H1 (cell line): ENCODE data around the gene MGST3. TPM values are rescaled to one million over a fixed set of nuclear protein-coding genes. Genes with fewer than 3 reads are reported as not detected.
A peak's percentile ranks its signal among the peaks of the same experiment; 100 is the strongest.

Source experiments
- CTCF ChIA-PET: fragments of 300-600 bp; sonication (Branson Sonifier 250); formaldehyde crosslinking; loops from one replicate; lab custom pipeline; 2021; ENCODE audit not compliant: partially characterized antibody; lab: Charles Lee
- POLR2A ChIA-PET: fragments of 300-600 bp; sonication (Branson Sonifier 250); formaldehyde crosslinking; loops from one replicate; lab custom pipeline; 2021; ENCODE audit warnings: inconsistent platforms; ENCODE audit not compliant: partially characterized antibody; lab: Charles Lee
- DNase-seq, 2 experiments: peaks; one replicate each; pipeline versions ENCODE4 v3.0.0 to v3.0.0-alpha.2; 2010 to 2022; ENCODE audit warnings: low spot score in 2 of 2, low read depth in 1 of 2, mixed read lengths in 1 of 2
- FAIRE-seq: peaks from 2 replicates; lab custom pipeline; 2011; peaks lifted over from hg19 to GRCh38; lab: Jason Lieb, UNC
- H2AFZ ChIP-seq: 2 replicates; pipeline ENCODE4 v1.8.1; 2012; ENCODE audit warnings: low read length, inconsistent platforms
- H2AK5ac ChIP-seq: 2 replicates; pipeline ENCODE4 v1.6.1; 2013; ENCODE audit warnings: low read depth, low read length
- H2BK120ac ChIP-seq: replicated peaks from 2 replicates; pipeline ENCODE3; 2013; ENCODE audit warnings: low read depth, low read length, inconsistent platforms
- H2BK12ac ChIP-seq: 2 replicates; pipeline ENCODE4 v1.6.1; 2013; ENCODE audit warnings: low read depth, low read length
- H2BK15ac ChIP-seq: 2 replicates; pipeline ENCODE4 v1.6.1; 2013; ENCODE audit warnings: low read length
- H2BK20ac ChIP-seq: 2 replicates; pipeline ENCODE4 v1.6.1; 2013; ENCODE audit warnings: low read length
- H2BK5ac ChIP-seq: 2 replicates; pipeline ENCODE4 v1.6.1; 2013; ENCODE audit warnings: low read depth, low read length
- H3K14ac ChIP-seq: 2 replicates; pipeline ENCODE4 v1.6.1; 2013; ENCODE audit warnings: inconsistent platforms; ENCODE audit not compliant: insufficient read length
- H3K18ac ChIP-seq: 2 replicates; pipeline ENCODE4 v1.6.1; 2013; ENCODE audit warnings: low read length; ENCODE audit errors: extremely low read depth
- H3K23ac ChIP-seq: 2 replicates; pipeline ENCODE4 v1.6.1; 2013; ENCODE audit warnings: inconsistent platforms; ENCODE audit not compliant: insufficient read length
- H3K23me2 ChIP-seq: 2 replicates; pipeline ENCODE4 v1.6.1; 2013; ENCODE audit warnings: low read depth, low read length
- H3K27ac ChIP-seq: 2 replicates; pipeline ENCODE4 v1.6.1; 2011; ENCODE audit warnings: low read depth, low read length, inconsistent platforms
- H3K27me3 ChIP-seq, 4 experiments: replicated peaks in 1 of 4; 1 replicate in 1 of 4; 2 replicates in 3 of 4; pipeline versions ENCODE4 v1.6.1 to v1.8.1; 2011 to 2013; ENCODE audit warnings: low read length in 3 of 4, mild to moderate bottlenecking in 3 of 4, inconsistent platforms in 2 of 4, mixed read lengths in 2 of 4, moderate library complexity in 1 of 4; ENCODE audit not compliant: control insufficient read depth in 3 of 4, insufficient read depth in 3 of 4; ENCODE audit errors: extremely low read depth in 1 of 4
- H3K36me3 ChIP-seq, 4 experiments: 2 replicates each; pipeline versions ENCODE4 v1.6.1 to v1.8.1; 2011 to 2013; ENCODE audit warnings: mild to moderate bottlenecking in 4 of 4, low read length in 3 of 4, moderate library complexity in 2 of 4, control low read depth in 1 of 4, inconsistent platforms in 1 of 4; ENCODE audit not compliant: insufficient read depth in 4 of 4, control insufficient read depth in 2 of 4
- H3K4ac ChIP-seq: replicated peaks from 2 replicates; pipeline ENCODE3; 2013; ENCODE audit warnings: low read length, low read depth, mixed read lengths, inconsistent platforms; ENCODE audit not compliant: insufficient read length
- H3K4me1 ChIP-seq, 4 experiments: replicated peaks in 1 of 4; 1 replicate in 1 of 4; 2 replicates in 3 of 4; pipeline versions ENCODE4 v1.6.1 to v1.8.1; 2011 to 2013; ENCODE audit warnings: low read length in 3 of 4, inconsistent platforms in 2 of 4, mixed read lengths in 1 of 4; ENCODE audit not compliant: insufficient read depth in 4 of 4, control insufficient read depth in 3 of 4
- H3K4me2 ChIP-seq, 2 experiments: 2 replicates each; pipeline versions ENCODE4 v1.6.1 to v1.8.1; 2011 to 2013; ENCODE audit warnings: low read depth in 2 of 2, low read length in 2 of 2, control low read depth in 1 of 2, inconsistent platforms in 1 of 2, mild to moderate bottlenecking in 1 of 2; ENCODE audit not compliant: insufficient read depth in 1 of 2
- H3K4me3 ChIP-seq, 4 experiments: fragments of 200-600, 300-600 bp in 1 of 4; sonication (generic), shearing (Covaris generic), sonication (Bioruptor Twin) in 1 of 4; 2 replicates each; pipeline versions ENCODE4 v1.5.1 to v1.8.1; 2011 to 2016; ENCODE audit warnings: low read length in 4 of 4, low read depth in 3 of 4, control low read depth in 2 of 4, inconsistent platforms in 2 of 4, mild to moderate bottlenecking in 2 of 4, mixed read lengths in 1 of 4, moderate library complexity in 1 of 4; ENCODE audit not compliant: insufficient read depth in 2 of 4; ENCODE audit errors: extremely low read depth in 1 of 4
- H3K56ac ChIP-seq: replicated peaks from 2 replicates; pipeline ENCODE3; 2013; ENCODE audit warnings: low read depth, mild to moderate bottlenecking, mixed read lengths, low read length, inconsistent platforms; ENCODE audit not compliant: insufficient read length
- H3K79me1 ChIP-seq: 2 replicates; pipeline ENCODE4 v1.6.1; 2013; ENCODE audit warnings: low read depth, low read length, control low read depth
- H3K79me2 ChIP-seq, 2 experiments: 2 replicates each; pipeline versions ENCODE4 v1.6.1 to v1.8.1; 2012 to 2013; ENCODE audit warnings: low read length in 2 of 2, mild to moderate bottlenecking in 2 of 2, inconsistent platforms in 1 of 2; ENCODE audit not compliant: insufficient read depth in 2 of 2, control insufficient read depth in 1 of 2
- H3K9ac ChIP-seq, 4 experiments: replicated peaks in 1 of 4; 1 replicate in 1 of 4; 2 replicates in 3 of 4; pipeline versions ENCODE4 v1.6.1 to v1.8.1; 2011 to 2013; ENCODE audit warnings: low read depth in 3 of 4, low read length in 3 of 4, control low read depth in 2 of 4, mild to moderate bottlenecking in 2 of 4, moderate library complexity in 2 of 4, inconsistent platforms in 1 of 4; ENCODE audit errors: extremely low read depth in 1 of 4
- H3K9me3 ChIP-seq, 2 experiments: 2 replicates each; pipeline versions ENCODE4 v1.6.1 to v1.8.1; 2012 to 2013; ENCODE audit warnings: mild to moderate bottlenecking in 2 of 2, moderate library complexity in 2 of 2, control low read depth in 1 of 2, inconsistent platforms in 1 of 2, low read depth in 1 of 2, low read length in 1 of 2, mixed read lengths in 1 of 2; ENCODE audit not compliant: insufficient read depth in 2 of 2
- H4K20me1 ChIP-seq, 2 experiments: replicated peaks in 1 of 2; 2 replicates each; pipeline versions ENCODE3 to v1.8.1; 2011 to 2013; ENCODE audit warnings: inconsistent platforms in 2 of 2, low read length in 2 of 2, mild to moderate bottlenecking in 1 of 2; ENCODE audit not compliant: insufficient read depth in 2 of 2, control insufficient read depth in 1 of 2
- H4K5ac ChIP-seq: 2 replicates; pipeline ENCODE4 v1.6.1; 2013; ENCODE audit warnings: low read length, low read depth, mixed read lengths, inconsistent platforms; ENCODE audit not compliant: insufficient read length
- H4K8ac ChIP-seq: 2 replicates; pipeline ENCODE4 v1.8.0; 2013; ENCODE audit warnings: mild to moderate bottlenecking, moderate library complexity, low read length, inconsistent platforms; ENCODE audit not compliant: insufficient read depth; ENCODE audit errors: extremely low read depth
- H4K91ac ChIP-seq: replicated peaks from 2 replicates; pipeline ENCODE3; 2013; ENCODE audit warnings: low read length, mixed read lengths, inconsistent platforms; ENCODE audit not compliant: insufficient read length
- EP300 ChIP-seq, 2 experiments: IDR thresholded peaks; 1 replicate in 1 of 2; 2 replicates in 1 of 2; pipeline ENCODE4 v1.6.1; 2011 to 2012; ENCODE audit warnings: low read depth in 2 of 2, low read length in 2 of 2, mild to moderate bottlenecking in 2 of 2, borderline replicate concordance in 1 of 2, inconsistent platforms in 1 of 2, moderate library complexity in 1 of 2
- JUND ChIP-seq: IDR thresholded peaks from 2 replicates; pipeline ENCODE4 v1.6.1; 2011; ENCODE audit warnings: mild to moderate bottlenecking, improper control_type of control experiment, low read length
- MAFK ChIP-seq: IDR thresholded peaks from 2 replicates; pipeline ENCODE4 v1.6.1; 2012; ENCODE audit warnings: low read depth, mild to moderate bottlenecking, improper control_type of control experiment, low read length
- RXRA ChIP-seq: IDR thresholded peaks from 2 replicates; pipeline ENCODE4 v1.6.1; 2011; ENCODE audit warnings: low read depth, mild to moderate bottlenecking, low read length, moderate library complexity; ENCODE audit not compliant: insufficient read depth
- SIN3A ChIP-seq, 2 experiments: IDR thresholded peaks in 1 of 2; conservative IDR thresholded peaks in 1 of 2; 2 replicates each; pipeline ENCODE4 v1.6.1; 2011 to 2012; ENCODE audit warnings: low read length in 2 of 2, improper control_type of control experiment in 1 of 2, low read depth in 1 of 2, mild to moderate bottlenecking in 1 of 2
- SUZ12 ChIP-seq: fragments of 200-600 bp; sonication (generic); IDR thresholded peaks from 2 replicates; pipeline ENCODE4 v1.6.1; 2012; ENCODE audit warnings: mild to moderate bottlenecking, inconsistent platforms, low read length, moderate library complexity, mixed read lengths
- TAF1 ChIP-seq: IDR thresholded peaks from 2 replicates; pipeline ENCODE4 v1.6.1; 2011; ENCODE audit warnings: mild to moderate bottlenecking, low read depth, low read length
- USF2 ChIP-seq: IDR thresholded peaks from 2 replicates; pipeline ENCODE4 v1.6.1; 2011; ENCODE audit warnings: low read length, improper control_type of control experiment
- WGBS, 2 experiments: shearing (Covaris generic) in 1 of 2; methylation state at CpG; one replicate each; pipeline versions ENCODE4 v1.1.6 to v1.1.7; 2013 to 2015; ENCODE audit warnings: low lambda C conversion rate in 2 of 2, mixed read lengths in 2 of 2, inconsistent platforms in 1 of 2, low coverage in 1 of 2, missing lambda C conversion rate in 1 of 2; ENCODE audit not compliant: insufficient replicate concordance in 2 of 2, insufficient coverage in 1 of 2, insufficient read length in 1 of 2; ENCODE audit errors: extremely low coverage in 1 of 2, missing lambda C conversion rate in 1 of 2; 5-methylcytosine and 5-hydroxymethylcytosine counted together
- polyA plus RNA-seq, 7 experiments: library from polyadenylated mRNA; depleted of rRNA in 3 of 7; stranded (reverse) in 5 of 7; unstranded in 2 of 7; fragments of >200 nt in 5 of 7; fragments of 200-250 nt in 2 of 7; gene quantifications; 1 replicate in 5 of 7; 2 replicates in 1 of 7; 4 replicates in 1 of 7; pipeline versions ENCODE4 v1.2.1 to v1.2.3, GENCODE V29; 2011 to 2013; ENCODE audit warnings: missing spikeins in 2 of 7, mixed read lengths in 2 of 7
- total RNA-seq: library from RNA; stranded (reverse); fragmentation: NEBNext Ultra II Directional; extraction: Animal tissue kit (Norgen Biotek cat#: 25700); gene quantifications from 2 replicates; pipeline ENCODE4 v1.2.1, GENCODE V29; 2021
- TF ChIP-seq, protein P1 (sequence below), 3 experiments: IDR thresholded peaks; 1 replicate in 2 of 3; 2 replicates in 1 of 3; pipeline versions ENCODE4 v1.5.1 to v1.6.1; 2011; ENCODE audit warnings: low read length in 3 of 3, mild to moderate bottlenecking in 3 of 3, inconsistent platforms in 2 of 3, low read depth in 1 of 3, moderate library complexity in 1 of 3; ENCODE audit not compliant: insufficient read depth in 1 of 3; ENCODE audit errors: control extremely low read depth in 1 of 3

Gene MGST3
- total and polyA plus RNA-seq, 2 of the 8 experiments (the other 6 are each of a cell fraction or from before 2014, with no cell fraction given) = 124 to 257 TPM

DNA sequence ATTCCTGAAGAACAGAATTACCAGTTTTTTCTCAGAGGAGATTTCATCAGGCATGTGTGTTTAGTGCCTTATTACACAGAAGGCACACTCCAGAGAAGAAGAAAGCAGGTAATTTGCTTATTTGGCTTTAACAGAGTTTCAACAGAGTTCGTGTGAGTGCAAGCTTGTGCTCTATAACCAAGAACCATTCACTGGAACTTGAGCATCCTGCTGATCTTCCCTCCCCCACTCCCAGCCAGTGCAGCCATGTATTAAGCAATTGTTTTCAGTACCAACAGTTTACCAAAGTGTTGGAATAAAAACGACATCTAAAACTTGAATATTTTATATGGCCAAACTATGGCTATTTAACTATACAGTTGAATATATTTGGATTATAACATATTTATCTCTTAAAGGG is 4.3 kb downstream of the MGST3 start:
- 79% methylated on average over 2 of the region's 2 CpGs; no CpG with 5 or more reads in 1 of the 2 experiments for WGBS, 2 experiments
- Histone ChIP-seq H2AFZ (no peak overlapping the region), H3K36me3 (no peaks in the 10 kb centered on the region; a peak in 1 of 8 replicates), H3K23me2 (peaks cover 10% of the 10 kb centered on the region; the same call in 1 of the 2 replicates), H2BK15ac (no peak overlapping the region), H4K91ac (no peak overlapping the region), H3K4me3 (peak overlapping the region in 1 of 4 experiments; percentile 32; a peak in 1 of 8 replicates), H3K4me2 (peak overlapping the region; percentile 31 to 50; a peak in 3 of 4 replicates), H3K18ac (no peak overlapping the region), H3K79me2 (peaks cover 0 to 34% of the 10 kb centered on the region in 2 experiments; a peak in 2 of 4 replicates), H2BK5ac (no peak overlapping the region), H3K14ac (no peak overlapping the region), H2AK5ac (no peak overlapping the region), H3K9me3 (no peaks in the 10 kb centered on the region), H4K5ac (no peak overlapping the region), H3K4me1 (peaks cover 3 to 17% (median 4%) of the 10 kb centered on the region in 4 experiments; a peak in 4 of 7 replicates), H2BK20ac (no peak overlapping the region), H2BK120ac (no peak overlapping the region), H3K23ac (no peak overlapping the region), H3K4ac (no peak overlapping the region), H3K56ac (no peak overlapping the region), H3K9ac (no peak overlapping the region), H3K27ac (no peak overlapping the region), H4K20me1 (no peaks in the 10 kb centered on the region), H3K79me1 (no peaks in the 10 kb centered on the region; the same call in 1 of the 2 replicates), H2BK12ac (no peak overlapping the region), H4K8ac (no peak overlapping the region), H3K27me3 (no peaks in the 10 kb centered on the region)
- POLR2A ChIA-PET = interaction anchor here (0.6 to 0.8 kb wide), 2 partner anchors 9 to 13 kb away, joined by 3 to 5 read pairs; no protein-coding TSS in a partner anchor
- DNase-seq (no peak), FAIRE-seq (no peak)
- CTCF ChIA-PET = interaction anchor here (0.7 to 4.7 kb wide), 2 partner anchors 34 to 266 kb away, joined by 3 to 18 read pairs; no protein-coding TSS in a partner anchor
- TF ChIP-seq, protein P1, sequence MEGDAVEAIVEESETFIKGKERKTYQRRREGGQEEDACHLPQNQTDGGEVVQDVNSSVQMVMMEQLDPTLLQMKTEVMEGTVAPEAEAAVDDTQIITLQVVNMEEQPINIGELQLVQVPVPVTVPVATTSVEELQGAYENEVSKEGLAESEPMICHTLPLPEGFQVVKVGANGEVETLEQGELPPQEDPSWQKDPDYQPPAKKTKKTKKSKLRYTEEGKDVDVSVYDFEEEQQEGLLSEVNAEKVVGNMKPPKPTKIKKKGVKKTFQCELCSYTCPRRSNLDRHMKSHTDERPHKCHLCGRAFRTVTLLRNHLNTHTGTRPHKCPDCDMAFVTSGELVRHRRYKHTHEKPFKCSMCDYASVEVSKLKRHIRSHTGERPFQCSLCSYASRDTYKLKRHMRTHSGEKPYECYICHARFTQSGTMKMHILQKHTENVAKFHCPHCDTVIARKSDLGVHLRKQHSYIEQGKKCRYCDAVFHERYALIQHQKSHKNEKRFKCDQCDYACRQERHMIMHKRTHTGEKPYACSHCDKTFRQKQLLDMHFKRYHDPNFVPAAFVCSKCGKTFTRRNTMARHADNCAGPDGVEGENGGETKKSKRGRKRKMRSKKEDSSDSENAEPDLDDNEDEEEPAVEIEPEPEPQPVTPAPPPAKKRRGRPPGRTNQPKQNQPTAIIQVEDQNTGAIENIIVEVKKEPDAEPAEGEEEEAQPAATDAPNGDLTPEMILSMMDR (IDR thresholded peaks at IDR 0.05; ENCODE audit: control extremely low read depth in 1 of 3, insufficient read depth in 1 of 3, low read depth in 1 of 3, low read length in 3 of 3) = no peak
- no peak for TF ChIP-seq USF2
- no peak for TF ChIP-seq TAF1
- TF ChIP-seq RXRA = no peak
- TF ChIP-seq EP300 (IDR thresholded peaks at IDR 0.05; ENCODE audit: borderline replicate concordance in 1 of 2, low read depth in 2 of 2, low read length in 2 of 2) = no peak
- TF ChIP-seq MAFK = no peak
- TF ChIP-seq SUZ12 = no peak
- no peak for TF ChIP-seq JUND
- no peak for TF ChIP-seq SIN3A (conservative IDR thresholded peaks at IDR 0.05 in 1 of 2, IDR thresholded peaks at IDR 0.05 in 1 of 2; ENCODE audit: low read depth in 1 of 2, low read length in 2 of 2)
